ENCODE measurements around the gene OR9Q1.

Gene OR9Q1

DNA sequence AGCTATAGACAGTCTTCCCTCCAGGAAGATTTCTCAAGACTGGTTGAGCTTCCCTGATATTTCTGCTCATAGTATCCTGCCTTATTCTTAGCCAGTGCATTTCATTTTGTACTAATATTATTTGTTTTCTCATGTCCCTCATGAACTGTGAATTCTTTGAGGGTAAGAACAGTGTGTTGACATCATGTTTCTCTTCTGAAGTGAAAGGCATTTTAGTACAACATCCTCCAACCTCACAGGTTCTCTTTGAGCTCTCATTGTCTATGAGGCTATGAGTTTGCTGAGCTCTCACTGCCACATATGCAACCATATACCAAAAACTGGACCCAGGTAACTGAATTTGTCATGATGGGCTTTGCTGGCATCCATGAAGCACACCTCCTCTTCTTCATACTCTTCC is 7.0 kb downstream of the OR9Q1 start, which contains the start of gene OR6Q1:
OR6Q1 (plus strand) TSS at position 301 of the 400 bp plus-strand sequence; CDS start at position 301, 0 bp downstream.
- no peak for DNase-seq (ENCODE audit: low spot score)

DNA sequence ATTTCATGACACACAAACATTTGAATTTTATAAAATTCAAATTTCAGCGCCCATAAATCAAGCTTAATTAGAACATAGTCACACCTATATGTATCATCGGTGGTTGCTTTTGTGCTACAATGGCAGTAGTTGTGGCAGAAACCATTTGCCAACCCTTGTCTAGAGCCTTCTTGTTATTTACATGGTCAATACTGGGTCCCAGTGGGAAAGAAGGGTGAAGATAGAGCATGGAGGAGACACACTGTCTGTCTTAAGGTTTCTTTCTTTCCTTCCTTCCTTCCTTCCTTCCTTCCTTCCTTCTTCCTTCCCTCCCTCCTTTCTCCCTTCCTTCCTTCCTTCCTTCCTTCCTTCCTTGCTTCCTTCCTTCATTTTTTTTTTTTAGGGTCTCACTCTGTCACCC is 10.8 kb downstream of the OR9Q1 start:
- DNase-seq (ENCODE audit: low spot score), result no peak

DNA sequence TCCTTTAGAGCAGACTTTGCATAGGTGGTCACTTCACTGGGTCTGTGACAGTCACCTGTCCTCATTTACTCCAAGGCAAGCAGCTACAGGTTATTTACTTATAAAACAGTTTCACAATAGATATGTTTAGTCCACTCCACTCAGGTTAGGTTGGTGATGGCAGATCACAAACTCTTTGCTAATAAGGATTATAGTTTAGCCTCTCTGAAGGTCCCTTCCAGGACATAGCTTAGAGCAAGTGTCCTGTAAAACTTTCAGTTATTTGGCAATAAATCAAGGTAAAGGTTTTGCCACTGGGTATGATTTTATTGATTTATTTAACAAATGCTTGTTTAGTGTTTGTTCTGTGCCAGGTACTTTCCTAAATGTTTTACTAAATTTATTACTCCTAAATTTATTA is 15.9 kb downstream of the OR9Q1 start:
- DNase-seq (ENCODE audit: low spot score), result no peak

- no peak for DNase-seq (ENCODE audit: low spot score)
Measured at GRCh38 chr11:58043379-58043778, 19.7 kb downstream of the OR9Q1 start.

DNA sequence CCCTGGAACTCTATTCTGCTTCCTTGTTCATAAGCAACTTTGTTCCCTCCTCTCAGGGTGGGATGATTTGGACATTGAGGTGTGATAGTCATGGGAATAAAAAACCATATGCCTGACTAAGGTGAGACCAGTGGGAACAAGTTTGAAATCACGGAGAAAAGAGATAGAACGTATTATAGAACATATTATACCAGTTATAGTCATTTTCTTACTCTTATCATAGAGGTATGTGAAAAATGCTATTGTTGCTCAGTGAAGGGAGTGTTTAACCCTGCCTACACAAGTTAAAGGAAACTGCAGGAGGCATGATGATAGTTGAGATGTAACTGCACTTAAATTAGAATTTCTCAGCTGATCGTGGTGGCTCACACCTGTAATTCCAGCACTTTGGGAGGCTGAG is 22.6 kb downstream of the OR9Q1 start:
- DNase-seq (ENCODE audit: low spot score), result no peak

GRCh38 chr11:58047818-58048217 is 24.1 kb downstream of the OR9Q1 start:
- DNase-seq (ENCODE audit: low spot score), result no peak

DNA sequence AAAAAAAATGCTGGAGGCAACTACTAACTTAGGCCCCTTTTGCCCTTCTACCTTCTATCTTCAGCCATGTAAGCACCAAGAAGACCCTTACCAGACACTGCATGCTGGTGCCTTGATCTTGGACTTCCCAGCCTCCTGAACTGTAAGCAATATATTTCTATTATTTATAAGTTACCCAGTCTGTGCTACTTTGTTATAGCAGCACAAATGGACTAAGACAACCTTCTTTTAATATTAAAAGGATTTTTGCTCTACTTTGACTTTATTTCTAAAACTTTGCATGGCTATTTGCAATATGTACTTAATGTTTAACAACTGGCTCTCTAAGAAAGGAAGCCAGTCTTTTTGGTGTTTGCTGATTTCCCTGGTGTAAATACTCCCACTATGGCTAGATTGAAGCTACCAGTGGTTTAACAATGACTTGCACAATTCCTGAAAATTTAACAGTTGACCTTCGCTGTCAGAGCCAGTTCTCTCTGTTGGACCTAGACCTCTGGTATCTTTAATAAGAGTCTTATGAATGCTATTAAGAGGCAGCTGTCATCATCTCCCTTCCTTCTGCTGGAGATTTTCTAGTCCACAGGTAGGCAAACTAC is 32.2 kb downstream of the OR9Q1 start:
- DNase-seq (ENCODE audit: low spot score), result no peak

DNA sequence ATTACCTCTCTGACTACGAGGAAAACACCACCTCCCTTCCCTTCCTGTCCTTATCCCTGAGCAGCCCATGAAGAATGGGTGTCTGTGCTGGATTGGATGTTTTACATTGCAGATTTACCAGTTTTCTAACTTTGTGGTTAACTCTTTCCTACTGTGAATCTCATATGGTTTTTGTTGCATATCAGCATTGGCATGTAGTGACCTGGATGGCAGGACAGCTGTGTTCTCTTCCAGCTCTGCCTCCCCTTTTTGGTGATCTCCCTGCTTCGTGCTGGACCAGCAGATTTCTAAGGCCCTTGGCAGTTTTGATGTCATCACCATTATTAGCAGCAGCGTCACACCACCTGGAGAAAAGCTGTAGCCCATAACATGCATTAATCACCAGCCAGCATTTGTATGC is 33.8 kb downstream of the OR9Q1 start:
- no peak for DNase-seq (ENCODE audit: low spot score)

GRCh38 chr11:58058276-58059006 is 34.8 kb downstream of the OR9Q1 start:
- DNase-seq (ENCODE audit: low spot score), result no peak

GRCh38 chr11:58059007-58059350 is 35.3 kb downstream of the OR9Q1 start:
- DNase-seq (ENCODE audit: low spot score), result no peak

- no peak for DNase-seq (ENCODE audit: low spot score)
Measured at GRCh38 chr11:58060535-58060934, 36.9 kb downstream of the OR9Q1 start.

DNA sequence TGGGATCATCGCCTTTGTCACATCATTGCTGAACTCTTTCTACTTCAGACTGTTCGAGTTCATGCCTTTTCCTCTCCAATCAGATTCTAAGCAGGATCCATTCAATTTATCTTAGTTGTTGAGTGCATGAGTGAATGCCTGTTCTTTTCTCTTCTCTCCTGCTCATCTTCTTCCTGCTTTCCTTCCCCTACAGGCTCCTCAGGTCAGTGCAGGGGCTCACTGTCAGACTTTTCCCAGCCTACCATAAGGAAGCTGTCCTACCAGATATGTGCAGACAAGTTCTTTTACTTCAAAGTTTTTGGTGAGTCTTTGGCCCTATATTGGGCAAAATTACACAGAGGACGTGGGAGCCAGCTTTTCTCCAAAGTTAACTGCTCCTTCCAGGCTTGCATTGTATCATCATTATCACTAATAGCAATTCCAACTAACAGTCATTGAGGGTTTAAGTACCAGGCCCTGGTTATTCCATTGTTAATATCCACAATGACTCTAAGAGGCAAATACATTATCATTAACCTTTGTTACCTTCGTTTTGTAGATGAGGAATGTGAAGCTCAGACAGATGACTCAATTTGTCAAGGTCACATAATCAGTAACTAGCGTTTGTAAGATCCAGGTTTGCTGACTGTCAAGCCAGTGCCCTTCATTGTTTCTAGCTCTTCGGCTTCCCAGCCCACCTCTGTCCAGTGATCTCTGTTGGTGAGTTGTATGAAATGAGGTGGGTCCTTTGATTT is 37.4 kb downstream of the OR9Q1 start:
- no peak for DNase-seq (ENCODE audit: low spot score)

DNA sequence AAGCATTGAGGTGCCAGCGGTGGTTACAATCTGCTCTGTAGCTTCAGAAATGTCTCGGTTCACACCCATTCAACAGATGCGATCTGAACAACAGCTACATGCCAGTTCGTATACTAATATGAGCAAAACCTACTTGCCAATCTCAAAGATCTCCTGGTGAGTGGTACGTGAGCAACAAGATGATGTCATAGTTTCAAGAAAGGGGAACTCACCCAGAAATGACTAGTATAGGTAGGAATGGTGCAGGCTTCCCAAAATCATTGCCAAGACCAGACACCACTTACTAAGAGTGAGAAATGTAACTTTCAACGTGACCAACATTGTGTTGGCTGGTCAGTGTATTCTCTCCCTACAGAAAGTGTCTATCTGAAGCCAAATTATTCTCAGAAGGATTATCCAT is 38.1 kb downstream of the OR9Q1 start:
- DNase-seq (ENCODE audit: low spot score), result no peak

DNA sequence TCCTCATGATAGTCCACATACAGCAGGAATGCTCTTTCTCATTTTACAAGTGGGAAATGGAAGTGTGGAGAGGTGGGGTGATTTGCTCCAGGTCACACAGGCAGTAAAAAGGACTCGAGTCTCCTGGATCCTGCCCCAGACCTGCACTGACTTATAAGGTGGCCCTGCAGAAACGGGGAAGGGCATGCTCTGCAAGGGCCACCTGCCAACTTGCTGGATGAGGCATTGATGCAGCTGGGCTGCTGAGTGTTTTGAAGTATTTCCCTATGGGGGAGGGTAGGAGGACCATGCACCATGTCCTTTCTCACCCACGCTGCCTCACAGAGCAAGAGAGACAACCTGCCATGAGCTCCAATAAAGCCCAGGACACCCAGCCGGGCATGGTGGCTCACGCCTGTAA is 44.0 kb downstream of the OR9Q1 start:
- no peak for DNase-seq (ENCODE audit: low spot score)

DNA sequence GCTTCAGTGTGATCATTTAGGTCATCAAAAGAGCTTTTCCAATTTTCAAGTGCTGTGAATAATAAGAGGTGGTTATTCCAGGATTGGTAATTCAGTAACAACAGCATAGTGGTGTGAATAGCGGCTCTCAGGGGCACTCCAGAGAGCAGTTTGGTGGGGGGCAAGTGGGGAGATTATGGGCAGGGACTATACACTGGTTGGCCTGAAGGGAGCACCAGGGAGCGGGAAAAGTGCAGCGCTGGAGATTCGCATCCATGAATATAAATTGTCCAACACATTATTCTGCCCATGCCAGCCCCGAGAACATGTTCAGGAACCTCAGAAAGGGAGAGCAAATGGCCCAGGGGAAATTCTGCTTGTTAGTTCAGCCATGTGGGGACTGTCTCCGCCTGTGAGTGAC is 45.0 kb downstream of the OR9Q1 start:
- no peak for DNase-seq (ENCODE audit: low spot score)

DNA sequence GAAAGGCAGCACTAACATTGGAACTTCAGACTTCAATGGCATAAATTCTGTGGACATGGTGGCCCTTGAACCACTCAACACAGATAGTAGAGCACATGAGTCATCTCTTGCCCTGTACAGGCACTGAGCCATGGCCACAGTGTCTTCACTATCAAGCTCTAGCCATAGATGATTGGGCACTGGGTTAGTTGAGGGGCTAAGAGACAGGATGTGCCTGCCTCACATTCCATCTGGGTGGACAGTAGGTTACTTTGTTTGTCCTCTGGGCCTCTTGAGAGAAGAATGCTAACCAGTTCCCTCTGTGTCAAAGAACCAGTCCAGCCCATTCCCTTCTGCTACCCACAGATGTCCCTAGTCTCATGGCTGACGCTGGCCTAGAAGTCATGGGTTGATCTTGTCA is 46.9 kb downstream of the OR9Q1 start:
- no peak for DNase-seq (ENCODE audit: low spot score)

- no peak for DNase-seq (ENCODE audit: low spot score)
Measured at GRCh38 chr11:58075781-58076180, 52.1 kb downstream of the OR9Q1 start.

- DNase-seq (ENCODE audit: low spot score), result no peak
Measured at GRCh38 chr11:58086528-58086927, 62.8 kb downstream of the OR9Q1 start.

GRCh38 chr11:58097437-58097836 is 73.8 kb downstream of the OR9Q1 start:
- no peak for DNase-seq (ENCODE audit: low spot score)

DNA sequence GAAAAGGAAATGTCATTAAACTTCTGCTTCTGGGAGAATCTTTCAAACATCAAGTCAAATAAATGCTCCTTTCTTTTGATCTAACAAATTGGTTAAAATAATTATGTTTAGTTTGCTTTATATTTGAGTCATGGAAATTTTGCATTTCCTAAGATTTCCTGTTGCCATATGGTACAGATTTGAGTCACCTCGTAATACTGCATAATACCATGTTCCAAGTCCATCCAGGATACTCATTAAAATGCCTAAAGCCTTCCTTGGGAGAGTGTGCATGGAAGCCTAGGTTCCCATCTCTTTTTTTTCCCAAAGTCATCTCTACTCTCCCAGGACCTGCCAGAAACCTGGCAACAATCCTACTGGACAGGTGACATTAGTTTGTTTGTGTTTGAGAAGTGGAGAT is 97.4 kb downstream of the OR9Q1 start:
- no peak for DNase-seq (ENCODE audit: low spot score)

- DNase-seq (ENCODE audit: low spot score), result no peak
Measured at GRCh38 chr11:58125469-58125868, 101.8 kb downstream of the OR9Q1 start, which contains the start of gene OR9I1. OR9I1 (minus strand) TSS chr11:58125530; CDS start chr11:58119444, 6,086 bp downstream.

- no peak for DNase-seq (ENCODE audit: low spot score)
Measured at GRCh38 chr11:58127350-58127749, 103.7 kb downstream of the OR9Q1 start.

Data from SK-N-DZ (cell line).